ENCODE results near the gene C2CD4D. TPM values are rescaled to one million over a fixed set of nuclear protein-coding genes. Genes with fewer than 3 reads are reported as not detected.

Gene C2CD4D
- total RNA-seq, 1 experiment from 2014 or later, result 0.79 TPM

DNA sequence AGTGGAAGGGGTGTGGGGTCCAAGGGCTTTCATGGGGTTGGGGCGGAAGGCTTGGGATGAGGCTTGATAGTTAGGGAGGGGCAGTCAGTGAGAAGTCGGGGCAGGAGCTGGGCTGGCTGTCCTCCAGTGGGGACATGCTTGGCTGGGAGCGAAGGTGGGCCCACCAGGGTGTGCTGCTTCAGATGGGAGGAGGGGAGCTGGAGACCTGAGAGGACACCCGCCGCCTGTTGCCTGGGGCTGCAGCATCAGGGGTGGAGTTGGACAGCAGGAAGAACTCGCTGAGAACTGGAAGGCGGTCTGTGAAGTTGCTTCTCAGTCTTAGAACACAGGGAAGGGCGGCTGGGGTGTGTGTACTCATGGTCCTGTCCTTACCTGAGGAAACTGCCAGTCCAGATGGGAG, 12.3 kb upstream of the C2CD4D start:
- no peak for DNase-seq
- Histone ChIP-seq H4K5ac (ENCODE audit: insufficient read length, low read depth, low read length) (no peak overlapping the region), H2BK120ac (ENCODE audit: low read depth, low read length, poor library complexity, severe bottlenecking) (no peak overlapping the region), H2BK20ac (ENCODE audit: low read depth, low read length, poor library complexity, severe bottlenecking) (no peak overlapping the region), H3K23me2 (ENCODE audit: insufficient read length, low read depth, low read length, poor library complexity, severe bottlenecking) (no peaks in the 10 kb centered on the region), H4K20me1 (ENCODE audit: control insufficient read depth, insufficient read depth, insufficient read length) (no peaks in the 10 kb centered on the region), H3K27me3 (ENCODE audit: insufficient read depth, low read length) (no peaks in the 10 kb centered on the region), H3K9me3 (ENCODE audit: control insufficient read depth, low read depth, low read length) (no peaks in the 10 kb centered on the region), H3T11ph (ENCODE audit: low read length) (no peak overlapping the region), H3K27ac (ENCODE audit: insufficient read length, low read depth, low read length) (no peak overlapping the region), H3K4me2 (ENCODE audit: insufficient read depth, insufficient read length, low read length) (no peak overlapping the region), H2AK5ac (ENCODE audit: insufficient read length, low read length) (no peak overlapping the region), H3K79me2 (ENCODE audit: insufficient read depth, low read length) (no peaks in the 10 kb centered on the region), H2BK15ac (ENCODE audit: low read depth, low read length) (no peak overlapping the region), H3K79me1 (ENCODE audit: insufficient read depth, low read depth, low read length, poor library complexity, severe bottlenecking) (no peaks in the 10 kb centered on the region), H2AFZ (ENCODE audit: low read length) (no peak overlapping the region), H3K4me1 (ENCODE audit: insufficient read depth, low read length) (no peaks in the 10 kb centered on the region), H3K23ac (ENCODE audit: insufficient read length, low read depth, low read length) (no peak overlapping the region), H3K18ac (ENCODE audit: insufficient read length, low read depth, low read length) (no peak overlapping the region), H4K8ac (replicated peaks; ENCODE audit: insufficient read length, low read depth, low read length) (no peak overlapping the region), H3K9ac (ENCODE audit: extremely low read depth, insufficient read length, low read length) (no peak overlapping the region), H2BK12ac (ENCODE audit: insufficient read length, low read depth, low read length) (no peak overlapping the region), H3K4ac (ENCODE audit: low read depth, low read length) (no peak overlapping the region), H2BK5ac (ENCODE audit: insufficient read length, low read length) (no peak overlapping the region), H3K56ac (ENCODE audit: insufficient read length, low read depth, low read length) (no peak overlapping the region), H4K91ac (ENCODE audit: insufficient read length, low read depth, low read length) (no peak overlapping the region), H3K14ac (ENCODE audit: insufficient read depth, low read length) (no peak overlapping the region)
- H3K9me3 Mint-ChIP-seq, result no peaks in the 10 kb centered on the region
- H3K27ac Mint-ChIP-seq, result no peak overlapping the region
- H3K36me3 Mint-ChIP-seq (ENCODE audit: insufficient read depth in 1 of 3, low read depth in 3 of 3), result 0 out of 7 replicates have a peak, but pooled peaks cover 0 to 2% (median 0%) of the 10 kb centered on the region in 3 experiments
- TF ChIP-seq, protein P1, sequence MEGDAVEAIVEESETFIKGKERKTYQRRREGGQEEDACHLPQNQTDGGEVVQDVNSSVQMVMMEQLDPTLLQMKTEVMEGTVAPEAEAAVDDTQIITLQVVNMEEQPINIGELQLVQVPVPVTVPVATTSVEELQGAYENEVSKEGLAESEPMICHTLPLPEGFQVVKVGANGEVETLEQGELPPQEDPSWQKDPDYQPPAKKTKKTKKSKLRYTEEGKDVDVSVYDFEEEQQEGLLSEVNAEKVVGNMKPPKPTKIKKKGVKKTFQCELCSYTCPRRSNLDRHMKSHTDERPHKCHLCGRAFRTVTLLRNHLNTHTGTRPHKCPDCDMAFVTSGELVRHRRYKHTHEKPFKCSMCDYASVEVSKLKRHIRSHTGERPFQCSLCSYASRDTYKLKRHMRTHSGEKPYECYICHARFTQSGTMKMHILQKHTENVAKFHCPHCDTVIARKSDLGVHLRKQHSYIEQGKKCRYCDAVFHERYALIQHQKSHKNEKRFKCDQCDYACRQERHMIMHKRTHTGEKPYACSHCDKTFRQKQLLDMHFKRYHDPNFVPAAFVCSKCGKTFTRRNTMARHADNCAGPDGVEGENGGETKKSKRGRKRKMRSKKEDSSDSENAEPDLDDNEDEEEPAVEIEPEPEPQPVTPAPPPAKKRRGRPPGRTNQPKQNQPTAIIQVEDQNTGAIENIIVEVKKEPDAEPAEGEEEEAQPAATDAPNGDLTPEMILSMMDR (conservative IDR thresholded peaks at IDR 0.05), result no peak
- H3K4me3 Mint-ChIP-seq, result no peak overlapping the region
- WGBS (ENCODE audit: extremely low coverage, insufficient read length, low lambda C conversion rate), result no CpG with 5 or more reads among the region's 8 CpGs
- H3K27me3 Mint-ChIP-seq (ENCODE audit: low read depth), result peaks cover 71% of the 10 kb centered on the region
- H3K4me1 Mint-ChIP-seq, result peaks cover 5 to 8% of the 10 kb centered on the region in 2 experiments

Measured in H9 (cell line).